Measurements from ENCODE around the gene HOMEZ.
A peak's percentile ranks its signal among the peaks of the same experiment; 100 is the strongest.
"Not testable (repeated sequence)": the region's sequence is repeated elsewhere in the genome, so short reads cannot be mapped to it uniquely, and the experiment has no call there.

Gene HOMEZ

GRCh38 chr14:23286020-23286901 lies at the start of gene HOMEZ:
Gene HOMEZ, minus strand, starts transcription at chr14:23286132. Its CDS starts 180 bp downstream, at chr14:23285952.
- peak; percentile 98 for DNase-seq

DNA sequence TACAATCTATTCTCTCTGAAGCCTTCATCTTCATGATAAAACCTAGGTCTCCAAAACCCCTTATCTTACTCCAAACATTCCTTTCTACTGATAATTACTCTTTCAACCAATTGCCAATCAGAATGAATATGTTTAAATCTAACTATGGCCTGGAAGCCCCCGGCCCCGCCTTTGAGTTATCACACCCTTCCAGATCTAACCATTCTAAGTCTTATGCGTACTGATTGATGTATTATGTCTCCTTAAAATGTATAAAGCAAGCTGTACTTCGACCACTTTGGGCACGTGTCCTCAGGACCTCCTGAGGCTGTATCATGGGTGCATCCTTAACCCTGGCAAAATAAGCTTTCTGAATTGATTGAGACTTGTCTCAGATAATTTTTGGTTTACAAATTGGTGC lies 49.7 kb upstream of the HOMEZ start:
- DNase-seq = no peak

GRCh38 chr14:23327947-23328744 lies 42.2 kb upstream of the HOMEZ start:
- DNase-seq = peak; percentile 31

DNA sequence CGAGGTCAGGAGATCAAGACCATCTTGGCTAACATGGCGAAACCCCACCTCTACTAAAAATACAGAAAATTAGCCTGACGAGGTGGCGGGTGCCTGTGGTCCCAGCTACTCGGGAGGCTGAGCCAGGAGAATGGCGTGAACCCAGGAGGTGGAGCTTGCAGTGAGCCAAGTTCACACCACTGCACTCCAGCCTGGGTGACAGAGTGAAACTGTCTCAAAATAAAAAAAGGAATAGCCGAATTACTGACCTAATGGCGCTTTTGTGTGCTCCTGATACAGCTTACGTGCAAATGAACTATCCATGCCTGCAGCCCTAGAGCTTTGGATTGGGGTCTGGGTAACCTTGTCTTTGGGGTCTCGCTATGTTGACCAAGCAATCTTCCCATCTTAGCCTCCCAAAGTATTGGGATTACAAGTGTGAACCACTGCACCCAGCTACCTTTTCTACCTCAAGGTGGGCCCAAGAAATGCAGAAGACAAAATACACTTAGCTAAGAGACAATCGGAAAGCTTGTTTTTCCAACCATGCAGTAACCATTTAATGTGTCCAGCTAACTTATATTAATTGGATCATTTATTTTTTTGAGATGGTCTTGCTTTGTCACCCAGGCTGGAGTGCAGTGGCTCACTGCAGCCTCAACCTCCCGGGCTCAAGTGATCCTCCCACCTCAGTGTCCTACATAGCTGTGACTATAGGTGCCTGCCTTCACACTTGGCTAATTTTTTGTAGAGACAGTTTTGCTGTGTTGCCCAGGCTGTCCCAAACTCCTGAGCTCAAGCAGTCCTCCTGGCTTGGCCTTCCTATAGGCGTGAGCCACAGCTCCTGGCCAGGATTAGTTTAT lies 40.8 kb upstream of the HOMEZ start:
- DNase-seq = no peak

- not testable (repeated sequence) for DNase-seq
Observed at GRCh38 chr14:23325746-23326145, 39.8 kb upstream of the HOMEZ start.

- no peak for DNase-seq
Observed at GRCh38 chr14:23324993-23325392, 39.1 kb upstream of the HOMEZ start.

- no peak for DNase-seq
Observed at GRCh38 chr14:23324455-23324846, 38.5 kb upstream of the HOMEZ start.

GRCh38 chr14:23323838-23324454 lies 38.0 kb upstream of the HOMEZ start:
- DNase-seq = no peak

GRCh38 chr14:23322568-23323517 lies 36.9 kb upstream of the HOMEZ start:
- no peak for DNase-seq

- peak; percentile 51 for DNase-seq
Observed at GRCh38 chr14:23321572-23322547, 35.9 kb upstream of the HOMEZ start.

GRCh38 chr14:23320584-23321571 lies 34.9 kb upstream of the HOMEZ start, which contains the start of gene PABPN1:
Gene PABPN1, plus strand, starts transcription at chr14:23321457. Its CDS starts 13 bp downstream, at chr14:23321470.
- peak; percentile 99 for DNase-seq

DNA sequence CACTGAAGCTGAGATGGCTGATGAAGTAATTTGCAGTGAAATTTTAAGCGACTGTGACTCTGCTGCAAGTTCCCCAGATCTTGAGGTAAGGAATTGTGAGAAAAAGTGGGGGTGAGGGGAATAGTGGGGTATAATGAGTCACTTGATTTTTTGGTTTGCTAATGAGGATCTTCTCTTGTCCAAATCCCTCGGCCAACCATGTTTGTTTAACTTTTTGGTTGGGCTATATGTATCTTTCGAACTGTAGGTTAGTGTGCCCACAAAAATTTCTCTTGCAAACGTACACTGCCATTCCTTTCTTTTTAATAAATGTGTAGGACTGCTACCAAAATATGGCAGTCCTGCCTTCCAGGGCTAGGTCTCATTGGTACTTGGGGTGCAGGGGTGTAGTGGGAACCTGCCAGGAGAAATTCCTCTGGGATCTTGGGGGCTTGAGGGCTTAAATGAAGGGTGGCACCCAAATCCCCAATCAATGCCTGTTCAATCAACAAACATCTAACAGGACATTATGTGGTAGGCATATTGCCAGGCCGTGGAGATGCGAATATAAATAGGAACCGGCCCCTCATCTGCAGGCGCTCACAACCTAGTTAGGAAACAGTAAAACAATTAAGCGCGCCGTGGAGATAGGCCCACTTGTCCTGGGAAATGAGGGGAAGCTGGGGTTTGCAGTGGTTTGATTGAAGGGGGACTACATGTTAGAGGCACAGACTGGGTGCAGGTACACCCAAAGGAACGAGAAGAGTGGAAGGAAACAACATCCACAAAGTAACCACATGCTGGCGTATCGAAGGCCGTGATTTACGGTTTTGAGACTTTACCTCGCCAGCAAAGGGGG lies 34.0 kb upstream of the HOMEZ start:
- DNase-seq = no peak

DNA sequence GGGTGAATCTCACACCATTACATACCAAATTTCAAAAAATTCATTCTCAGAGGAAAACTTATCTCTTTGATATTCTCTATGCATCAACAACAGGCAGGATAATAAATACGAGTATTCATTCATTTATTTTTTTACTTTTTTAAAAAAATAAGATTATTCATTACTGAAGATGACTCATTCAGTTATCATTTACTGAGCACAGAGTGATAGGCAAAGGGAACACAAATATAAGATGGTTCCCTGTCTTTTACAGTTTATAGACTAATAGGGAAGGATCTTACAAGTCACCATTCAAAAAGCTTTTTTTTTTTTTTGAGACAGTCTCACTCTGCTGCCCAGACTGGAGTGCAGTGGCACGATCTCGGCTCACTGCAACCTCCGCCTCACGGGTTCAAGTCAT lies 30.4 kb upstream of the HOMEZ start:
- no peak for DNase-seq

DNA sequence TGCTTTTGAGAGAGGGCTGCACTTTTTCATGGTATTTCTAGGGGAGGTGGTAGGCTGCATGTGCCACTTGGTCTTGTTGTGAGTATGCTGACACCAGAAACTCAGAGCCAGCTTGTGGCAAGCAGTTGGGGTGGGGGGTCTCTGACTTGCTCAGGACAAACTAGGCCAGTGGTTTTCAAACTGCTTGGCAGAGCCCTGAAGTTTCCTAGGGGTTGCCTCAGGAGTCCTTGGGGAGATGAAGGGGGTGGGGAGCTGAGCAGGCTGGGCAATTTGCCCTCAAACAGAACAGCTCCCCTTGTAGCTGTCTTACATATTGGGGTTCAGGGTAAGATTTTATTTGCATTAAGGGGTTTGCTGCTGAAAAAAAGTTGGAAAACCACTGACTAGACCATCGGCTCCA lies 24.6 kb upstream of the HOMEZ start:
- no peak for DNase-seq

GRCh38 chr14:23308721-23309445 lies 23.0 kb upstream of the HOMEZ start:
- no peak for DNase-seq

DNA sequence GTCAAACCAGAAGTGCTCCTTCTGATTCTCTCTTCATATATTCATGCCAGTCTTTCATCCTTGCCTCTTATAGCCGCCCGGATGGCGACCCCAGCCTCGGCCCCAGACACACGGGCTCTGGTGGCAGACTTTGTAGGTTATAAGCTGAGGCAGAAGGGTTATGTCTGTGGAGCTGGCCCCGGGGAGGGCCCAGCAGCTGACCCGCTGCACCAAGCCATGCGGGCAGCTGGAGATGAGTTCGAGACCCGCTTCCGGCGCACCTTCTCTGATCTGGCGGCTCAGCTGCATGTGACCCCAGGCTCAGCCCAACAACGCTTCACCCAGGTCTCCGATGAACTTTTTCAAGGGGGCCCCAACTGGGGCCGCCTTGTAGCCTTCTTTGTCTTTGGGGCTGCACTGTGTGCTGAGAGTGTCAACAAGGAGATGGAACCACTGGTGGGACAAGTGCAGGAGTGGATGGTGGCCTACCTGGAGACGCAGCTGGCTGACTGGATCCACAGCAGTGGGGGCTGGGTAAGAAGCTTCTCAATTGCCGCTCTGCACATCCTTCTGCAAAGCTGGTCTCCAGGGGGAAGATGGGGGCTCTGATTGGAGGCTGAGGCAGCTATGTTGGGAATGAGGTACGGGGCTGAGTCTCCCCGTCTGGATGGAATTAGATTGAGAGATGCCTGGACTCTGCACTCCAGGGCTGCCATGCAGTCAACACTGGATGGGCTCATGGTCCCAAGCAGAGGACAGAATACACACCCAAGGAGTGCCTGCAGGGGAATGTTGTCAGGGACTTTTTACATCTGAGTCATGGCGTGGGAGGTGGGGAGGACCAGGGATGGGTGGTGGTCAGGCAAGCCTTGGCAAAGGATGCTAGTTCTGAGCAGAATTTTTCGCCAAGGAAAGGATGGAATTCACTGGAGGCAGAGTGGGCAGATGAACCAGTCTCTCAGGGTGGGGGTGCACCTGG lies 22.0 kb upstream of the HOMEZ start:
- peak; percentile 58 for DNase-seq

Data from NCI-H226 (cell line).